HCT116 (cell line): Measurements from ENCODE around the gene KPNA2. TPM values are rescaled to one million over a fixed set of nuclear protein-coding genes. Genes with fewer than 3 reads are reported as not detected.
"Not testable (repeated sequence)": the region's sequence is repeated elsewhere in the genome, so short reads cannot be mapped to it uniquely, and the experiment has no call there.

ENCODE experiments used
- ATAC-seq: fragments of 200-7000 bp; cut with Tn5 transposase; 2 replicates; pipeline ENCODE4 v1.9.1; 2020; ENCODE audit warnings: mild to moderate bottlenecking, moderate library complexity
- BruUV-seq: library from RNA; stranded (reverse); fragments of 400-500 nt; replicated peaks from 2 replicates; lab custom pipeline; 2021; lab: Mats Ljungman, UMichigan
- CTCF ChIA-PET: fragments of 300-600 bp; sonication (Branson Sonifier 250); formaldehyde crosslinking; loops from one replicate; lab custom pipeline; 2021; ENCODE audit warnings: antibody characterized with exemption; lab: Charles Lee
- POLR2A ChIA-PET: fragments of 300-600, 350-600 bp; sonication (Branson Sonifier 250); formaldehyde crosslinking; loops from one replicate; lab custom pipeline; 2021; ENCODE audit warnings: antibody characterized with exemption; lab: Charles Lee
- RAD21 ChIA-PET, 2 experiments: fragments of 300-600 bp; sonication (Branson Sonifier 250); formaldehyde crosslinking; loops; one replicate each; lab custom pipeline; 2023; ENCODE audit warnings: low total read pairs in 2 of 2; ENCODE audit not compliant: uncharacterized antibody in 2 of 2, unreplicated experiment in 2 of 2, low non-redundant PET in 1 of 2; lab: Charles Lee
- DNase-seq: peaks from one replicate; pipeline ENCODE4 v3.0.0-alpha.2; 2010; ENCODE audit warnings: low read depth, low spot score
- H2AFZ ChIP-seq: fragments of 200-600 bp; shearing (Covaris generic), sonication (generic); 2 replicates; pipeline ENCODE4 v1.6.1; 2017; ENCODE audit warnings: low read depth, mixed run types, mixed read lengths, antibody characterized with exemption, low read length; ENCODE audit not compliant: poor library complexity, severe bottlenecking
- H3K27ac ChIP-seq: 2 replicates; pipeline ENCODE4 v1.5.1; 2012; ENCODE audit warnings: low read depth, low read length
- H3K27me3 ChIP-seq: fragments of 200-600 bp; sonication (generic); 2 replicates; pipeline ENCODE4 v1.6.1; 2016; ENCODE audit warnings: mixed run types, low read length, mixed read lengths; ENCODE audit not compliant: insufficient read depth
- H3K36me3 ChIP-seq, 2 experiments: fragments of 200-500 bp in 1 of 2; fragments of 200-600 bp in 1 of 2; sonication (Bioruptor generic) in 1 of 2; sonication (generic) in 1 of 2; 2 replicates each; pipeline versions ENCODE4 v1.5.1 to v1.6.1; 2014 to 2016; ENCODE audit warnings: low read length in 2 of 2, inconsistent platforms in 1 of 2, mixed read lengths in 1 of 2, mixed run types in 1 of 2; ENCODE audit not compliant: insufficient read depth in 2 of 2, control insufficient read depth in 1 of 2
- H3K4me1 ChIP-seq, 2 experiments: fragments of 200-600 bp in 1 of 2; sonication (generic) in 1 of 2; 2 replicates each; pipeline versions ENCODE4 v1.5.1 to v1.6.1; 2012 to 2017; ENCODE audit warnings: low read length in 2 of 2, inconsistent platforms in 1 of 2, mild to moderate bottlenecking in 1 of 2, mixed read lengths in 1 of 2, mixed run types in 1 of 2, moderate library complexity in 1 of 2; ENCODE audit not compliant: insufficient read depth in 2 of 2, control insufficient read depth in 1 of 2
- H3K4me2 ChIP-seq: fragments of 200-600 bp; sonication (generic); 2 replicates; pipeline ENCODE4 v1.6.1; 2017; ENCODE audit warnings: mixed run types, low read length, mixed read lengths
- H3K4me3 ChIP-seq, 2 experiments: fragments of 200-600 bp in 1 of 2; sonication (generic) in 1 of 2; replicated peaks in 1 of 2; 2 replicates each; pipeline ENCODE4 v1.5.1; 2011 to 2016; ENCODE audit warnings: low read length in 2 of 2, control low read depth in 1 of 2, low read depth in 1 of 2, mild to moderate bottlenecking in 1 of 2, mixed read lengths in 1 of 2, mixed run types in 1 of 2
- H3K79me2 ChIP-seq: fragments of 200-600 bp; sonication (generic); 2 replicates; pipeline ENCODE4 v1.6.1; 2017; ENCODE audit warnings: mild to moderate bottlenecking, mixed run types, low read length, moderate library complexity, mixed read lengths; ENCODE audit not compliant: insufficient read depth
- H3K9ac ChIP-seq: fragments of 200-600 bp; sonication (generic); 2 replicates; pipeline ENCODE4 v1.6.1; 2016; ENCODE audit warnings: low read length, mixed read lengths
- H3K9me2 ChIP-seq: fragments of 200-600 bp; sonication (generic), shearing (Covaris generic); 2 replicates; pipeline ENCODE4 v1.6.1; 2017; ENCODE audit warnings: mixed run types, mild to moderate bottlenecking, moderate library complexity; ENCODE audit not compliant: insufficient read depth
- H3K9me3 ChIP-seq, 2 experiments: fragments of 200-500 bp in 1 of 2; fragments of 200-600 bp in 1 of 2; sonication (Bioruptor generic) in 1 of 2; sonication (generic) in 1 of 2; 2 replicates each; pipeline ENCODE4 v1.6.1; 2014 to 2017; ENCODE audit warnings: low read length in 2 of 2, mixed read lengths in 2 of 2, inconsistent platforms in 1 of 2, low read depth in 1 of 2, mild to moderate bottlenecking in 1 of 2, mixed run types in 1 of 2, moderate library complexity in 1 of 2; ENCODE audit not compliant: control insufficient read depth in 1 of 2, insufficient read depth in 1 of 2
- H4K20me1 ChIP-seq: fragments of 200-600 bp; sonication (generic), shearing (Covaris generic); 2 replicates; pipeline ENCODE4 v1.6.1; 2017; ENCODE audit warnings: mixed run types, mild to moderate bottlenecking, moderate library complexity; ENCODE audit not compliant: insufficient read depth
- CBX3 ChIP-seq: IDR thresholded peaks from 2 replicates; pipeline ENCODE4 v1.6.1; 2012; ENCODE audit warnings: low read depth
- EZH2phosphoT487 ChIP-seq: fragments of 200-600 bp; IDR thresholded peaks from 2 replicates; pipeline ENCODE4 v1.6.1; 2018; ENCODE audit warnings: antibody characterized with exemption, borderline replicate concordance
- FOSL1 ChIP-seq: IDR thresholded peaks from 2 replicates; pipeline ENCODE4 v1.6.1; 2012; ENCODE audit warnings: low read depth
- POLR2A ChIP-seq: IDR thresholded peaks from 2 replicates; pipeline ENCODE4 v1.7.0; 2011; ENCODE audit warnings: borderline replicate concordance; ENCODE audit not compliant: insufficient read depth, insufficient read length; ENCODE audit errors: extremely low read depth
- POLR2AphosphoS5 ChIP-seq: IDR thresholded peaks from 2 replicates; pipeline ENCODE4 v1.6.1; 2011; ENCODE audit warnings: mild to moderate bottlenecking, low read depth, low read length, moderate library complexity
- RAD21 ChIP-seq: IDR thresholded peaks from 2 replicates; pipeline ENCODE4 v1.6.1; 2012; ENCODE audit warnings: low read depth, mild to moderate bottlenecking
- SRF ChIP-seq: IDR thresholded peaks from 2 replicates; pipeline ENCODE4 v1.6.1; 2012; ENCODE audit warnings: low read depth
- TCF7L2 ChIP-seq: IDR thresholded peaks from 2 replicates; pipeline ENCODE4 v1.7.0; 2011; ENCODE audit warnings: borderline replicate concordance, inconsistent platforms; ENCODE audit not compliant: insufficient read depth, insufficient read length; ENCODE audit errors: extremely low read depth
- ZNF274 ChIP-seq: fragments of 200-500 bp; sonication (Bioruptor generic); IDR thresholded peaks from 2 replicates; pipeline ENCODE4 v1.6.1; 2014; ENCODE audit warnings: mild to moderate bottlenecking, low read depth, low read length, inconsistent platforms
- intact Hi-C: fragments of 100-400 bp; cut with micrococcal nuclease; formaldehyde crosslinking; loops from 2 replicates; pipeline ENCODE4 v1.10.0; 2022
- total RNA-seq: library from RNA; stranded (reverse); gene quantifications from one replicate; pipeline ENCODE4 v1.2.1, GENCODE V29; 2021; ENCODE audit not compliant: unreplicated experiment
- TF ChIP-seq, protein P1 (sequence below): IDR thresholded peaks from 2 replicates; pipeline ENCODE4 v1.6.1; 2011; ENCODE audit warnings: mild to moderate bottlenecking, low read length, moderate library complexity; ENCODE audit not compliant: insufficient replicate concordance; ENCODE audit errors: extremely low read depth
- TF ChIP-seq, protein P2 (sequence below): IDR thresholded peaks from 2 replicates; pipeline ENCODE4 v1.6.1; 2012
- TF ChIP-seq, protein P3 (sequence below): IDR thresholded peaks from 2 replicates; pipeline ENCODE4 v1.6.1; 2012

KPNA2 gene
- total RNA-seq, 1 experiment from 2014 or later, result 330 TPM

DNA sequence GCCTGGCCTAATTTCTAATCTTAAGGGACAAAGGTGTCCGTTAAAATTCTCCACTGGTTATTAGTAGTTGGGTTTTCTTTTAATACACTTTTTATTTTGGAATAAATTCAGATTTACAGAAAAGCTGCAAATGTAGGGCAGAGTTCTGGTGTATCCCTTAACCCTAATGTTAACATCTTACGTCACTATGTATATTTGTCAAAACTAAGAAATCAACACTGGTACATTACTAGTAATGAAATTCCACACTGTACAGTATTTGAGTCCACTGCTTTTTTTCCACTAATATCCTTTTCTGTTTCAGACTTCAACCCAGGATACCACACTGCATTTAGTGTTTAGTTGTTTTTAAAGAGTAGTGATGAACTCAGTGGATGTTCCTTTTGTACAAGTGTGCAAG is 18.7 kb upstream of the KPNA2 start:
- no peak for TF ChIP-seq TCF7L2
- no peak for TF ChIP-seq RAD21
- TF ChIP-seq, protein P1, sequence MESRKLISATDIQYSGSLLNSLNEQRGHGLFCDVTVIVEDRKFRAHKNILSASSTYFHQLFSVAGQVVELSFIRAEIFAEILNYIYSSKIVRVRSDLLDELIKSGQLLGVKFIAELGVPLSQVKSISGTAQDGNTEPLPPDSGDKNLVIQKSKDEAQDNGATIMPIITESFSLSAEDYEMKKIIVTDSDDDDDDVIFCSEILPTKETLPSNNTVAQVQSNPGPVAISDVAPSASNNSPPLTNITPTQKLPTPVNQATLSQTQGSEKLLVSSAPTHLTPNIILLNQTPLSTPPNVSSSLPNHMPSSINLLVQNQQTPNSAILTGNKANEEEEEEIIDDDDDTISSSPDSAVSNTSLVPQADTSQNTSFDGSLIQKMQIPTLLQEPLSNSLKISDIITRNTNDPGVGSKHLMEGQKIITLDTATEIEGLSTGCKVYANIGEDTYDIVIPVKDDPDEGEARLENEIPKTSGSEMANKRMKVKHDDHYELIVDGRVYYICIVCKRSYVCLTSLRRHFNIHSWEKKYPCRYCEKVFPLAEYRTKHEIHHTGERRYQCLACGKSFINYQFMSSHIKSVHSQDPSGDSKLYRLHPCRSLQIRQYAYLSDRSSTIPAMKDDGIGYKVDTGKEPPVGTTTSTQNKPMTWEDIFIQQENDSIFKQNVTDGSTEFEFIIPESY, result no peak
- no peak for TF ChIP-seq ZNF274
- no peak for TF ChIP-seq SRF
- no peak for TF ChIP-seq POLR2A
- TF ChIP-seq CBX3, result no peak
- TF ChIP-seq FOSL1, result no peak
- TF ChIP-seq, protein P2, sequence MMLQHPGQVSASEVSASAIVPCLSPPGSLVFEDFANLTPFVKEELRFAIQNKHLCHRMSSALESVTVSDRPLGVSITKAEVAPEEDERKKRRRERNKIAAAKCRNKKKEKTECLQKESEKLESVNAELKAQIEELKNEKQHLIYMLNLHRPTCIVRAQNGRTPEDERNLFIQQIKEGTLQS, result no peak
- no peak for TF ChIP-seq EZH2phosphoT487
- TF ChIP-seq, protein P3, sequence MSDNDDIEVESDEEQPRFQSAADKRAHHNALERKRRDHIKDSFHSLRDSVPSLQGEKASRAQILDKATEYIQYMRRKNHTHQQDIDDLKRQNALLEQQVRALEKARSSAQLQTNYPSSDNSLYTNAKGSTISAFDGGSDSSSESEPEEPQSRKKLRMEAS, result no peak
- no peak for TF ChIP-seq POLR2AphosphoS5
- POLR2A ChIA-PET, result interaction anchor here (0.6 kb wide), 1 partner anchor 363 kb away, joined by 3 read pairs; no protein-coding TSS in a partner anchor
- CTCF ChIA-PET, result no interaction called here
- RAD21 ChIA-PET, result no interaction called here
- H2AFZ ChIP-seq, result no peak overlapping the region
- intact Hi-C loops, result no loop called here
- no peaks in the 10 kb centered on the region for H3K27me3 ChIP-seq
- H3K9me3 ChIP-seq, result no peaks in the 10 kb centered on the region
- ATAC-seq, result no peak
- no peaks in the 10 kb centered on the region for H3K36me3 ChIP-seq
- no peaks in the 10 kb centered on the region for H3K9me2 ChIP-seq
- no peaks in the 10 kb centered on the region for H3K79me2 ChIP-seq
- no peak overlapping the region for H3K4me3 ChIP-seq
- no peak overlapping the region for H3K27ac ChIP-seq
- DNase-seq, result no peak
- H3K9ac ChIP-seq, result no peak overlapping the region
- BruUV-seq, result no TSS peak
- peaks cover 18 to 36% of the 10 kb centered on the region in 2 experiments for H3K4me1 ChIP-seq
- H3K4me2 ChIP-seq, result no peak overlapping the region
- no peaks in the 10 kb centered on the region for H4K20me1 ChIP-seq

DNA sequence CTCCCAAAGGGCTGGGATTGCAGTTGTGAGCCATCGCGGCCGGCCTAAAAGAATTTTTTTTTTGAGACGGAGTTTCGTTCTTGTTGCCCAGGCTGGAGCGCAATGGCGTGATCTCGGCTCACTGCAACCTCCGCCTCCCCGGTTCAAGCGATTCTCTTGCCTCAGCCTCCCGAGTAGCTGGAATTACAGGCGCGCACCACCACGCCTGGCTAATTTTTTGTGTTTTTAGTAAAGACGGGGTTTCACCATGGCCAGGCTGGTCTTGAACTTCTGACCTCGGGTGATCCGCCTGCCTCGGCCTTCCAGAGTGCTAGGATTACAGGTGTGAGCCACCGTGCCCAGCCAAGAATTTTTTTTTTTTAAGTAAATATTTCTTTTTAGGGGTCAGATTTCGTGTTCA is 17.0 kb upstream of the KPNA2 start:
- CTCF ChIA-PET, DNase-seq, ATAC-seq, H3K27ac ChIP-seq, H3K79me2 ChIP-seq, H3K4me3 ChIP-seq, H4K20me1 ChIP-seq, H3K36me3 ChIP-seq, H3K9me2 ChIP-seq, H2AFZ ChIP-seq, H3K9ac ChIP-seq, H3K4me2 ChIP-seq, BruUV-seq, RAD21 ChIA-PET, H3K9me3 ChIP-seq, intact Hi-C loops, H3K27me3 ChIP-seq: not testable (repeated sequence)
- POLR2A ChIA-PET, result interaction anchor here (0.6 to 1.9 kb wide), 2 partner anchors 17 to 243 kb away, joined by 4 to 6 read pairs; partner anchors contain the start of gene KPNA2
- peaks cover 18 to 36% of the 10 kb centered on the region in 2 experiments for H3K4me1 ChIP-seq
